Natural killer cell (primary cell): ENCODE data around the gene ADD1. TPM values are rescaled to one million over a fixed set of nuclear protein-coding genes. Genes with fewer than 3 reads are reported as not detected.
A peak's percentile ranks its signal among the peaks of the same experiment; 100 is the strongest.

Source experiments
- ATAC-seq, 3 donors: fragments of 150-1000 bp in 2 of 3; fragments of 200-7000 bp in 1 of 3; cut with Tn5 transposase; 1 replicate in 1 of 3; 2 replicates in 2 of 3; pipeline ENCODE4 v1.10.0; 2021; ENCODE audit warnings: mild to moderate bottlenecking in 2 of 3, moderate library complexity in 2 of 3
- DNase-seq, 2 donors: peaks; one replicate each; pipeline versions ENCODE4 v3.0.0 to v3.0.0-alpha.2; 2013 to 2021; ENCODE audit warnings: mixed read lengths in 1 of 2
- H3K27ac ChIP-seq: one replicate; pipeline ENCODE4 v1.5.1; 2013; ENCODE audit warnings: mild to moderate bottlenecking, low read length
- H3K27me3 ChIP-seq: one replicate; pipeline ENCODE4 v1.6.1; 2013; ENCODE audit warnings: low read length; ENCODE audit not compliant: control insufficient read depth, insufficient read depth
- H3K36me3 ChIP-seq: one replicate; pipeline ENCODE4 v1.6.1; 2013; ENCODE audit warnings: low read length; ENCODE audit not compliant: control insufficient read depth, insufficient read depth
- H3K4me1 ChIP-seq: one replicate; pipeline ENCODE4 v1.6.1; 2013; ENCODE audit warnings: low read length; ENCODE audit not compliant: control insufficient read depth, insufficient read depth
- H3K4me3 ChIP-seq: one replicate; pipeline ENCODE4 v1.5.1; 2013; ENCODE audit warnings: low read length
- H3K9me3 ChIP-seq: one replicate; pipeline ENCODE4 v1.6.1; 2013; ENCODE audit warnings: low read length; ENCODE audit not compliant: control insufficient read depth, insufficient read depth
- H3K27ac Mint-ChIP-seq, 2 donors: one replicate each; pipeline ENCODE4 v1.8.0; 2022; ENCODE audit warnings: mild to moderate bottlenecking in 2 of 2, mixed read lengths in 2 of 2, moderate library complexity in 1 of 2
- H3K27me3 Mint-ChIP-seq, 2 donors: one replicate each; pipeline ENCODE4 v1.8.0; 2022; ENCODE audit warnings: low read depth in 2 of 2, mixed read lengths in 2 of 2
- H3K36me3 Mint-ChIP-seq: one replicate; pipeline ENCODE4 v1.8.0; 2022; ENCODE audit warnings: mixed read lengths
- H3K4me1 Mint-ChIP-seq, 2 donors: one replicate each; pipeline ENCODE4 v1.8.0; 2022; ENCODE audit warnings: mixed read lengths in 2 of 2
- H3K4me3 Mint-ChIP-seq: one replicate; pipeline ENCODE4 v1.8.0; 2022; ENCODE audit warnings: mild to moderate bottlenecking, moderate library complexity, mixed read lengths
- H3K9me3 Mint-ChIP-seq, 2 donors: one replicate each; pipeline ENCODE4 v1.8.0; 2022; ENCODE audit warnings: mixed read lengths in 2 of 2
- WGBS: methylation state at CpG from one replicate; pipeline ENCODE4 v1.1.7; 2013; ENCODE audit warnings: missing lambda C conversion rate; ENCODE audit not compliant: insufficient coverage; 5-methylcytosine and 5-hydroxymethylcytosine counted together
- intact Hi-C: fragments of 100-400 bp; cut with micrococcal nuclease; formaldehyde crosslinking; loops from one replicate; pipeline ENCODE4 v1.14.2; 2022
- total RNA-seq, 4 donors: library from RNA; stranded (reverse); fragments of 120-200 nt in 1 of 4; gene quantifications; one replicate each; pipeline versions ENCODE4 v1.2.3 to v1.2.4, GENCODE V29; 2013 to 2022
- TF ChIP-seq, protein P1 (sequence below): fragments of 200-600 bp; IDR thresholded peaks from one replicate; pipeline ENCODE4 v1.8.0; 2022; ENCODE audit warnings: antibody characterized with exemption

ADD1 gene
- total RNA-seq, 3 donors from 2014 or later (not counting 1 experiment from before 2014, with no cell fraction given) = 383 to 465 (median 452) TPM

DNA sequence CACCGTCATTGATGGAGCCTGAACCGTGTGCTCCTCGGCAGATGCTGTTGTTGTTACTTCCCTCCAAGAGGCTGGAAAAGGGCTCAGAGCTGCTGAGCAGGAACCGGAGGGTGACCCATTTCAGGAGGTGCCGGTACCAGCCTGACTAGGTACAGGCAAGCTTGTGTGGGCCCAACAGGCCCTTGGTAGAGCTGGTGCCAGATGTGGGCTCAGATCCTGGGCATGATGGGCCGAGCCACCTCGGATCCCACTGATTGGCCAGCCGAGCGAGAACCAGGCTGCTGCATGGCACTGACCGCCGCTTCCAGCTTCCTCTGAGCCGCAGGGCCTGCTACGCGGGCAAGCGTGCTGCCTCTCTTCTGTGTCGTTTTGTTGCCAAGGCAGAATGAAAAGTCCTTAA lies 85.8 kb downstream of the ADD1 start:
- Histone ChIP-seq H3K27ac (no peak overlapping the region), H3K4me1 (peaks cover 31% of the 10 kb centered on the region), H3K4me3 (no peak overlapping the region), H3K27me3 (no peaks in the 10 kb centered on the region), H3K9me3 (no peaks in the 10 kb centered on the region), H3K36me3 (peaks cover 66% of the 10 kb centered on the region)
- ATAC-seq (no peak), DNase-seq (no peak)
- intact Hi-C loops = no loop called here
- TF ChIP-seq, protein P1, sequence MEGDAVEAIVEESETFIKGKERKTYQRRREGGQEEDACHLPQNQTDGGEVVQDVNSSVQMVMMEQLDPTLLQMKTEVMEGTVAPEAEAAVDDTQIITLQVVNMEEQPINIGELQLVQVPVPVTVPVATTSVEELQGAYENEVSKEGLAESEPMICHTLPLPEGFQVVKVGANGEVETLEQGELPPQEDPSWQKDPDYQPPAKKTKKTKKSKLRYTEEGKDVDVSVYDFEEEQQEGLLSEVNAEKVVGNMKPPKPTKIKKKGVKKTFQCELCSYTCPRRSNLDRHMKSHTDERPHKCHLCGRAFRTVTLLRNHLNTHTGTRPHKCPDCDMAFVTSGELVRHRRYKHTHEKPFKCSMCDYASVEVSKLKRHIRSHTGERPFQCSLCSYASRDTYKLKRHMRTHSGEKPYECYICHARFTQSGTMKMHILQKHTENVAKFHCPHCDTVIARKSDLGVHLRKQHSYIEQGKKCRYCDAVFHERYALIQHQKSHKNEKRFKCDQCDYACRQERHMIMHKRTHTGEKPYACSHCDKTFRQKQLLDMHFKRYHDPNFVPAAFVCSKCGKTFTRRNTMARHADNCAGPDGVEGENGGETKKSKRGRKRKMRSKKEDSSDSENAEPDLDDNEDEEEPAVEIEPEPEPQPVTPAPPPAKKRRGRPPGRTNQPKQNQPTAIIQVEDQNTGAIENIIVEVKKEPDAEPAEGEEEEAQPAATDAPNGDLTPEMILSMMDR = no peak
- Mint-ChIP-seq H3K27me3 (no peaks in the 10 kb centered on the region), H3K36me3 (no peaks in the 10 kb centered on the region), H3K4me1 (peaks cover 12 to 21% of the 10 kb centered on the region in 2 donors), H3K4me3 (no peak overlapping the region), H3K9me3 (no peaks in the 10 kb centered on the region), H3K27ac (no peak overlapping the region)
- 96% methylated on average over 16 of the region's 16 CpGs for WGBS

- no peak overlapping the region for H3K4me3 ChIP-seq
- H3K9me3 ChIP-seq = no peaks in the 10 kb centered on the region
- ATAC-seq (no peak), DNase-seq (no peak)
- H3K36me3 ChIP-seq = peaks cover 59% of the 10 kb centered on the region
- TF ChIP-seq, protein P1 = no peak
- WGBS = 94% methylated on average over 12 of the region's 12 CpGs
- no peak overlapping the region for H3K4me3 Mint-ChIP-seq
- H3K27me3 ChIP-seq = no peaks in the 10 kb centered on the region
- H3K36me3 Mint-ChIP-seq = no peaks in the 10 kb centered on the region
- no peaks in the 10 kb centered on the region for H3K9me3 Mint-ChIP-seq
- no peak overlapping the region for H3K27ac ChIP-seq
- no peaks in the 10 kb centered on the region for H3K27me3 Mint-ChIP-seq
- peak overlapping the region; percentile 75 to 92 for H3K27ac Mint-ChIP-seq
- intact Hi-C loops = loop anchor here (5.0 to 10.0 kb wide), 3 partner anchors 83 to 165 kb away; no protein-coding TSS in a partner anchor
- H3K4me1 Mint-ChIP-seq = peaks cover 12 to 21% of the 10 kb centered on the region in 2 donors
- peaks cover 33% of the 10 kb centered on the region for H3K4me1 ChIP-seq
Observed at GRCh38 chr4:2930135-2930757, 86.6 kb downstream of the ADD1 start.

DNA sequence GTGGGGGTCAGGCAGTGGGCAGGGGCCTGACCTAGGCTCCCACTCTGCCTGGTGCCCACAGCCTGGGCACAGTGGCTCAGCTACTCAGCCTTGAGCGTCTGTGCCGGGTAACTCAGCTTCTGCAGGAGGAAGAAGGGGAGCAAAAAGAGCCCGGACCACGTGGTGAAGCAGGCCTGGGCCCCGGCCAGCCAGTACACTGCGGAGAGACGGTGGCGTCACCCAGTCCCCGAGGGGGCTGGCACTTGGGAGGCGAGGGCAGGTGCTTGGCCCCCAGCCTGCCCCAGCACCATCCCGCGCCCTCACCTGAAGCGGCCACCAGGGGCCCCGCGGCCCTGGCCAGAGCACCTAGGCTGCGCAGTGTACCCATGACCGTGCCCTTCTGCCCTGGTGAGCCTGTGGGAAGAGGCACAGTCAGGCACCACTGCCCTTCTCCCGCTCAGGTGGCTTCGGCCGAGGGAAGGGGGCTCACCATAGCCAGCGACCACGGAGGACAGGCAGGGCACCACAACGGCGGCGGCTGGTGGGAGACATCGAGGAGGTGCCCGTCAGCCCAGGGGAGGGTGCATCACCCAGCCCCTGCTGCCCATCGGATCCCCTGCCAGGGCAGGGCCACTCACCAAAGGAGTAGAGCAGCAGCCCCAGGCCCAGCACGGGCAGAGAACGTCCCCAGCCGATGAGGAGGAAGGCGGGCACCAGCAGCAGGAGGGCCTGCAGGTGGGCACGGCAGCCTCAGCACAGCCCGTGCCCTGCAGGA lies 87.3 kb downstream of the ADD1 start:
- peak overlapping the region in 1 of 2 donors; percentile 92 for H3K27ac Mint-ChIP-seq
- H3K9me3 ChIP-seq = no peaks in the 10 kb centered on the region
- no peaks in the 10 kb centered on the region for H3K27me3 Mint-ChIP-seq
- H3K27me3 ChIP-seq = no peaks in the 10 kb centered on the region
- no peak for ATAC-seq
- peaks cover 52% of the 10 kb centered on the region for H3K36me3 ChIP-seq
- TF ChIP-seq, protein P1 = no peak
- no peaks in the 10 kb centered on the region for H3K36me3 Mint-ChIP-seq
- DNase-seq = no peak
- peaks cover 19 to 27% of the 10 kb centered on the region in 2 donors for H3K4me1 Mint-ChIP-seq
- intact Hi-C loops = loop anchor here (5.0 to 10.0 kb wide), 3 partner anchors 84 to 166 kb away; no protein-coding TSS in a partner anchor
- H3K27ac ChIP-seq = peak overlapping the region; percentile 72
- no peaks in the 10 kb centered on the region for H3K9me3 Mint-ChIP-seq
- no peak overlapping the region for H3K4me3 Mint-ChIP-seq
- H3K4me3 ChIP-seq = no peak overlapping the region
- peaks cover 40% of the 10 kb centered on the region for H3K4me1 ChIP-seq
- WGBS = 93% methylated on average over 34 of the region's 34 CpGs
